OCI-LY1 (cell line): ENCODE data around the gene DHDH.

ENCODE experiments used
- CTCF ChIP-seq: fragments of 200-600 bp; sonication (generic), shearing (Covaris generic); IDR thresholded peaks from 2 replicates; pipeline ENCODE4 v1.5.1; 2017; ENCODE audit warnings: mild to moderate bottlenecking, antibody characterized with exemption, low read length, moderate library complexity, mixed read lengths
- EZH2 ChIP-seq: fragments of 200-600 bp; sonication (generic), shearing (Covaris generic); IDR thresholded peaks from 2 replicates; pipeline ENCODE4 v1.8.0; 2017; ENCODE audit warnings: borderline replicate concordance, mixed run types, mild to moderate bottlenecking, antibody characterized with exemption, low read length, moderate library complexity, mixed read lengths

GRCh38 chr19:48900477-48901406 is 32.8 kb upstream of the DHDH start:
- TF ChIP-seq CTCF (no peak), EZH2 (no peak)
